HG03280 (cell line): ENCODE results near the gene LEO1.

ENCODE experiments used
- ATAC-seq: cut with Tn5 transposase; IDR thresholded peaks from one replicate; pipeline ENCODE4 v1.9.1; 2021; ENCODE audit warnings: mild to moderate bottlenecking, moderate library complexity; ENCODE audit not compliant: unreplicated experiment

The LEO1 gene

DNA sequence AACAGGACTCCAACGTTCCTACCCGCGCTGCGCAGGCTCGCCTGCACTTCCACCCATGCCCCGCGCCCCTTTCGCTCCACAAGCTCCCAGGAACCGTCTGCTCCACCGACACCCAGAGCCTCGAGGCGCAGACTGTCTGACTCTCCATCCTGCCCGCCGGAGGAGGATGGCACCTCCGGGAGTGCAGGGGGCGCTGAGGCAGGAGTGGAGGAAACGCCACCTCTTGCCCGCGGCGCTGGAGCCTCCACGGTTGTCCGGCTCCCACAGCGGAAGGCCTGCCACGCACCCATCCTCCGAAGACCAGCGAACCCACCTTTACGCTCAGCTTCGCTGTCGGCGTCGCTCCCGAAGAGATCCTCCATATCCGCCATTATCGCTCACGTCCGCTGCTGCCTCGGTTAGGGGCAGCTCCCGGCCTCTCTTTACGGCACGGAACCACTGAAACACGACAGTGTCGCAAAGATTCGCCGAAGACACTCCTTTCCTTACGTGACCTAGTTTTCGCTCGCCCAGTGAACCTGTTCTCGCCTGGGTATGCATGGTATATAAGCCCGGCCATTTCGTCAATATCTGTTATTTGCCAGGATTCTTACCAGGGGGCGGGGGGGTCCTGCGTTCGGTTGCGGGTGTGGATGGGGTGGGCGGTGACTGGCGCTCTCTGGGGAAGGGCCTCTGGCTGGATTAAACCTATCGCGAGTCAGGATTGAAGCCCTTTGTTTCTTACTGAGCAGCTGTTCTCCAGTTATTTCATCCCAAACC is at the start of gene LEO1:
TSS of gene LEO1 (minus strand) at position 404 of the 759 bp plus-strand sequence. CDS start at position 371, 33 bp downstream.
- ATAC-seq = peak; percentile 86

DNA sequence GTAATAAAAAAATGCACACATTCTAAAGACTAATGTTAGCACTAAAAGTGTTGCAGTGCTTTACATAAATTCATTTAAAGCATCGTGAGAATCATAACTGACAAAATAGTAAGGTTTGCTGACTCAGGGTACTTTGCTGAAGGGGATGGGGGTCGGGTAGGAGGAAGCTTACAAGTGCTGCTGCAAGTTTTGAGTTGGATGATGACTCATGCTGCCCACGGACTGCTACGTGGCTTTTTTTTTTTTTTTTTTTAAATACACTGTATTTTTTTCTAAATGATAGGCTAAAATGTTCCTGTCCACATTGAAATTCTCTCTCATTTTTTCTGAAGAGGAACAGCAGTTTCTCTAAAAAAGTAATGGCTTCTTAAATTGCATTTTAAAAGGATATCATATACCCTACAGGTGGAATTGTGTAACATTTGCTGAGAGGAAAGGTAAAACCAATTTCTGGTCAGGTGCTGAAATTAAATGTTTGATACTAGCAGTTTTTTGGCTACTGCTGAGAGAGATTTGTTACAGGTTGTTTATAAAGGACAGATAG is 49.6 kb upstream of the LEO1 start:
- no peak for ATAC-seq

DNA sequence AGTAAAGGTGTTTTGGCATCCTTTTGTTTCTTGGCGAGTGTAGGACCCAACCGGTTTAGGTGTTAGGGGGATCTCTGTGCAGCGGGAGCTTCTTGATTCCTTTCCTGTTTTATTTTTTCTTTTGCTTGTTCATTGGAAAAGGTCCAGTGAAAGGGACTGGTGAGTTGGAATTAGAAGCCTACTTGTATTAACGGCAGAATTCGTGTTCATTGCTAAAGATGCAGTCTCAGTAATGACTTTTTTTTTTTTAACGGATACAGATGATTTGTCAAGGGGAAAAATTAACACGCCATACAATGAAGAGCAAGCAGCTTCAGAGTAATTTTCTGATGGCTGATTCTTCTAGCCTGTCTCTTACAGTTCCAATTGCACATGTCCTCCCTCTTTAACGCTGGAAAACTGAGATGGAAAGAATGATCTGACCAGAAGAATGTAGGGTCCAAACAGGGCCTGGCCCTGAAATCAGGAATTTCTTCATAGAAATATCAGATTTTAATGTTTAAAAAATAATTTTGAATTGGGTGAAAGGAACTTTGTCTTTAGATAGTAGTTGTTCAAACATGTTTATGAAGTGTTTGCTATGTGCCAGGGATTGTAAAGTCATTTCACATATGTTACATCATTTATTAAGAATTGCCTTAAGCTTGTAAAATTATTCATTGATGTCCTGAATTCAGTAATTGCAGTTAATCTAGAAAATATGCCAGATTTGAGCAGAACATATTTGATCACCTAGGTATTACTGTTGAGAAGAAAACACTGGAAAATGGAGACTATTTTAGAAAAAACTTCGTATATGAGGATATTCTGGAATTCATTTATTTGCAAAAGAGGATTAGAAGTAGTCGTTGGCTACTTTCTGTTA is 48.9 kb upstream of the LEO1 start:
- ATAC-seq = no peak

DNA sequence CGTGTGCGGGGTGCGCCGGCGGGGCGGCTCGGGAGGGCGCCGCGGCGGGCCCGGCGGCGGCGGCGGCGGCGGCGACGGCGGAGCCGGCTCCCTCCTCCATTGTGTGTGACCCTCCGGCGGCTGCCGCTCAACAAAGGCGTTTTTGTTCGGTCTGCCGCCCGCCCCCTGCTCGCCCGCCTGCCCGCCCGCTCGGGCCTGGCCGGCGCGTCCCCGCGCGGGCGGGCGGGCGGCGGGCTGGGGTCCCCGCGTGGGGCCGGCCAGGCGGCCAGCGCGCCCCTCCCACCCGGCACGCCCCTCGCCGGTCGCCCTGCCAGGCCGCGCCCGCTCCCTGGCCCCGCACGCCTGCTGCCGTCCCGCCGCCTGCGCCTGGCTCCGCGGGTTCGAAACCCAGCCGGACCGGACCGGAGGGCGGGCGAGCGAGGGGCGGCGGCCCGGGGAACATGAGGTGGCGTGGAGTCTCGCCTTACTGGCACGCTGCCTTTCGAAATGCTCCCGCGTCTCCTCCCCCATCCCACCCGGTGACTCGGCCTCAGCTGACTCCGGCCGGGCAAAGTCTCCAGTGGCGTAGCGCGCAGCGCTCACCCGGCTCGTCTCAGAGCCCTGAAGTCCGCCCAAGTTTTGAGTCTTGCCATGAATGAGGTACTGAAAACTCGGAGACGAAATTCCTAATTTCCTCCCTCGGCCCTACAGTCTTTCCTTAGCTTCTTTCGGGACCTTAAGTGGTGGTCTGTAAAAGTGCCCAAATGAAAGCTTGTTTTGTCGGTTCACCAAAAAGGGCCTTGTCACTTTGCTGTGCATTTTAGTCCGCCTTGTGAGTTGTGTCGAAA is 48.0 kb upstream of the LEO1 start:
- peak; percentile 45 for ATAC-seq

DNA sequence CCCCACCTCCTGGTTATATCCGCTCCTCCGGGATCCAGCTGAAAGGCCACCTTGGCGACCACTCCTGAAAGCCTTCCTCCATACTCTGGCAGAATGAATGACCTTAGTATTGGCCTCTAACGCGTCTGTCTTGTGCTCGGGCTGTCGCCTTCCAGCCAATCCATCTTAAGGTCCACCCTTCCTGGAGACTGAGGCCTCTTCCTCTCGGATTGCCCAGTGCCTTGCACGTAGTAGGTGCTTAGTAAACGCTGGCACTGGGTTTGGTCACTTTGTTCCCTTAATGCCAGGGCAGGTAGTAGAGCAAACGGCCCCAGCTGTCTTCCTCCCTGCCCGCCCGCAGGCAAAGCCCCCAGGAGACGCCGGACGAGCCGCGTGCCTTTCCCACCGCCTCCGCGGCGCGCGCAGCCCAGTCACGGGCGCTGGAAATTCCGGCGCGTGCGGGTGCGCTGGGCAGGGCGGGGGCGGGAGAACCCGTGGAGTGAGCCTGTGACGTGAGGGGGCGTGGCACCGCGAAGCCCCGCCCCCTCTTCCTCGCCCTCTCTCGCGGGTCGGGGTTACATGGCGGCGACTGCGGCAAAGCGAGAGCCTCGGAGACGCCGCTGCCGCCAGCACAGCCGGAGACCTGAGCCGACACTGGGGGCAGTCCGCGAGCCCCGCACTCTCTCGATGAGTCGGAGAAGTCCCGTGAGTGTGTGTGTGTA is 47.3 kb upstream of the LEO1 start, which contains the start of gene MAPK6:
TSS of gene MAPK6 (plus strand) at position 527 of the 701 bp plus-strand sequence. CDS start 27,242 bp downstream, outside the sequence.
- peak; percentile 77 for ATAC-seq

DNA sequence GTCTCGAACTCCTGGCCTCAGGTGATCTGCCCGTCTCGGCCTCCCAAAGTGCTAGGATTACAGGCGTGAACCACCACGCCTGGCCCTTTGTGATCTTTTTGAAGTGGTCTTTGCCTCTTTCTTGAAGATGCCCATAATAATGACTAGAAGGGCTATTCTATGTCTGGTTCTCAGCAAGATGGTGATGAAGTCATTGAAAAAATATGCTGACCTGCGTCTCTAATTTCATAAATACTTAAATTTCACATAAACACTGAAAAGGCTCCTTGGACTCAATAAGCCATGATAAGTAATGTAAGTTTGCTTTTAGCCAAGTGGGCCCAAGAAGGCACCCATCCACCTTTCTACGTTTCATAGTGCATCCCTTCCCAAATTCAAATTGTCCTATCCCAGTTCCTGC is 46.7 kb upstream of the LEO1 start:
- ATAC-seq = no peak

DNA sequence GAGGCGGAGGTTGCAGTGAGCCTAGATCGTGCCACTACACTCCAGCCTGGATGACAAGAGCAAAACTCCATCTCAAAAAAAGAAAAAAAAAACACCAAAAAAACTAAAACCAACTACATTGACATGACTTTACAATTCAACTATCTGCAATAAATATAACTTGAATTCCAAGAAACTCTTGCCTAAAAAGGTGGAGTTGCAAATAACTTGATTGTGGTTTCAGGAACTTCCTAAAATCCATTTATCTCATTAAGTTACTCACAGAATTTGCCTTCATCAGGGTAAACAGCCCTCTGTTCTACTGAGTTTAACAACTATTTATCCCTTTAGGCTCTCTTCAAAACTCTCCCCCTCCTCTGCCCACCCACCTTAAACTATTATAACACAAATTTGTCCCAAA is 44.7 kb upstream of the LEO1 start:
- no peak for ATAC-seq

DNA sequence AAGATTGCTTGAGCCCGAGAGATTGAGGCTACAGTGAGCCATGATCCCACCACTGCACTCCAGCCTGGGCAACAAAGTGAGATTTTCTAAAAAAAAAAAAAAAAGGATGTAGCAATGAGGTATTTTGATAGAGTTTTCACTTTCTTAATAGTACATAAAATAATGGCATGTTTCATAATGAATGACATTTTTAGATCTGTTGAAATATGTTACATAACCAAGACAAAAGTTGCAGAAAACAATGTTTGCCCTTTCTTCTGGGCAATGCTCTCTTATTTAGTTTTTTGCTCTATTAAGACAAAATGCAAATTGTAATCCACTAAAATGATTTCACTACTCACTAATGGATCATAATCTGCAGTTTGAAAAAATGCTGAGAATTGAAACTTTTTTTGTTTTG is 43.0 kb upstream of the LEO1 start:
- no peak for ATAC-seq

DNA sequence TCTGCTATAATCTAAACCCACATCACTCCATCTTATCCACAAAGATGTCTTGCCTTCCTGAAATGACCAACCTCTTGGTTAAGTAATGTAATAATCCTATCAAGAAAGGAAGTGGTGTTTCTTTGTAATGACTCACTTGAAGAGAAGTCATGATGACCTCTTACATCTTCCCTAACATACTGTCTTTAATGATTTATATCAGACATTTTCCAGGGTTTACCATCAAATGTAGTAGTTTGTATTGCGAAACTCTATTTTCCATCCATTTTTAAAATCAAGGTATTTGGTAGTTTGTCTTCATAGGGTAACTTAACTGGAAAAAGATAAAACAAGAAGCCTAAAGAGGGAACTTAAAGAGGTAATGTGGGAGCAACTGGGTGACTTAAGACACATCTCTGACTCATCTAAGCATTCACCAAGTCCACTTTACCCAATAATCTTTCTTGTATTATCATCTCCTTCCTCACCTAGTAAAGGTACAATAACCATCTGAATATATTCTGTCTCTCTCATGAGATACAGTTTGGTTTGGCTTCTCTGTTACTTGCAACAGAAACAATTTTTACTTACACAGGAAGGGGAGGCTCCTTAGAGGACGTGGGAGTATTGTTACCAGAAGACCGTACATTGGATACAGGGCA is 41.7 kb upstream of the LEO1 start:
- ATAC-seq = no peak

DNA sequence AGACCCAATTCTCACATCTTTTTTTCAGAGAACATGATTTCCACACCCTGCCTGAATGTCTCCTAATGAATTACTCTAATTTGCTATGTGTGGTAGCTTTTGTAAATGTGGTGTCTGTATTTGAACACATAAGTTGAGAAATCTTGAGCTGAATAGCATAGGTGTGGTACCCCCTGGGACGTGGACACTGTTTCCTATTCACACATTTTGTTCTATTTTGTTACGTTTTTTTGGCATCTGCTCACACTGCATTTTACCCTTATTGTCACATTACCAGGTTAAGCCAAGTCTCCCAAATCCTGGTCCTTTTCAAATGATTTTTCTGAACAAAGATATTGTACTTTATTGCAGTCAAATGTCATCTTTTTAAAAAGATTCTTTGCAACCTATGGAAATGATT is 40.6 kb upstream of the LEO1 start:
- ATAC-seq = no peak

DNA sequence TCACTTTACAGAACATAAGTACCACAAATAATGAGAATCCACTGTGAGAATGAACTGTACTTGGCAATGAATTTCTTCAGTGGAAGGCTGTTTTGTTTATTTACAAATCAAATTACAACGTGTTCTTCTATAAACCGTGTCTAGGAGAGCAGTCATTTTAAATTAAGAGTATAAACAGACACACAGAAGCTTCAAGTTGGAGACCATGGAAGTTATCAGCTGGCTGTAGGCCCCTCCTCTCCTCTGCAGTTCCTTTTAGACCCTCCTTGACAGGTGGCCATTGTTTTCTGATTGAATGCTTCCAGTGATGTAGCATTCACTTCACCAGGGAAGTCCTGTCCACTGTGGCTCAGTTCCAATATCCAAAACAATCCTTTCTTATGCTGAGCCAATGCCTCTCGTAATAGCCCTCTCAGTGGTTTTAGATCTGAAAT is 40.1 kb upstream of the LEO1 start:
- no peak for ATAC-seq

DNA sequence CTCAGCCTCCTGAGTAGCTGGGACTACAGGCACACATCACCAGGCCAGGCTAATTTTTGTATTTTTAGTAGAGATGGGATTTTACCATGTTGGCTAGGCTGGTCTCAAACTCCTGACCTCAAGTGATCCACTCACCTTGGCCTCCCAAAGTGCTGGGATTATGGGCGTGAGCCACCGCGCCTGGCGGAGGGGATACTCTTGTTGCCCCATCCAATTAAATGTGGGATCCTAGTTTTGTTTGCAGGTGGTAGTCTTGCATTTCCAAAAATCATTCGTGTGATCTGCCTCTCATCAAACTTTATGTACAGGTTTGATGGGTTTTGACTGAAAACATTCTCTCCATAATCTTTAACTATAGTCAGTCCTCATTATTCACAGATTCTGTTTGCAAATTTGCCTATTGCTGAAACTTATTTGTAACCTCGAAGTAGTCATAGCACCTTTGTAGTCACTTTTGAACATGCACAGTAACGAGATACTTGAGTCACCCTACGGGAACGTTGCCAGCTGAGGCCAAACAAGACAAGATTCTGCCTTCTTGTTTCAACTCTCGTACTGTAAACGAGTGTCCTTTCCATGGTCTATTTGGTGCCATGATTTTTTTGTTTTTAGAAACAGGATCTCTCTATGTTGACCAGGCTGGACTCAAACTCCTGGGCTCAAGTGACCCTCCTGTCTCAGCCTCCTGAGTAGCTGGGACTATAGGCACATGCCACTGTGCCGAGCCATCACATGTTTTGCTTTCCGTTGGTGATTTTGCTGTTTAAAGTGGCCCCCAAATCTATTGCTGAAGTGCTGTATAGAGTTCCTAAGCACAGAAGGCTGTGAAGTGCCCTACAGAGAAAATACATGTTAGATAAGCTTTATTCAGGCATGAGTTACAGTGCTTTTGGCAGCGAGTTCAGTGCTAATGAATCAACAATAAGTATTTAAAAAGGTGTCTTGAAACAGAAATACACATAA is 39.3 kb upstream of the LEO1 start:
- no peak for ATAC-seq

DNA sequence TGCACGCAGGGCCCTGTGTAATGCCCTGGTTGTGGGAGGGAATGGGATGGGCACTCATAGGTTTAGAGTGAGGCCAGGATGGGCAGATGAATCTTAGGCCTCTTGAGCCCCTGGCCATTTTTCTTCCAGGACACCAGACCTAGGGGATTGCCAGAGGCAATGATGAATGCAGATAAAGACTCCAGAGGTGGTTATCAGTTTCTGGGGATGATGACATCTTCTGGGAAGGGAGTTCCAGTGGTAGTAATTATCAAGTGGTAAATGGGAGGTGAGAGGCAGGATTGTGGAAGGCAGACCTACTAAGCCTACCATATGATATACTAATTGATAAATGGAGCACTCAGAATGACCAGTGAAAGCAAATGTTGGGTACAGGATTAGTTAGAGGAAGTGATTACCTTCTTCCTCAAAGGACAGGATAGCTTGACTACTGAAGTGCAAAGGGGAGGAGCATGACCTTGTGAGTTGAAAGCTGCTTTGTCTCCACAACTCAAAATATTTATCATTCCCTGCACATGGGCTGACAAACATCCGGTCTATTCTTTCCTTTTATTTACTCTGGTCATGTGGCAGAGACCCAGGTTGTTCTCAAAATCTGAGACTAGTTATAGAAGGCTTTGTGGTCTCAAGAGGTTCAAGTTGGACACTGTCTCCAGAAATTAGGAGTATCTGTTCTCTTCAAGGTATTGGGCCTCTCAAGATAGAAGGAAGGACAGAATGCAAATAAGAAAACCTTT is 37.3 kb upstream of the LEO1 start:
- no peak for ATAC-seq

DNA sequence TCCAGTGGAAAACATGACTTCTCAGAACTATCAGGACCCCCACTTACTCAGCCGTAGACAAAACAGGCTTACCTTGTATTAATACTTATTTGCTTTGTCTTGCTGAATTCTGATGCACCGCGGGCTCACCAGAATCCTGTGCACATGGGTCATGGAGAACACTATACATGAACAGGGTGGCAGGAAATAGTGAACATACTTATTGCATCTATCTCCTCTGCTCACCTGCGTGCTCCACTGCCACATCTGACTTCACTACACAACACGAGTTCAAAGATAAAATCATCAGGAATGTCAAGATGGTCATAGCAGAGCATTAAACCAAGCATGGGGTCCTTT is 36.8 kb upstream of the LEO1 start:
- ATAC-seq = no peak

DNA sequence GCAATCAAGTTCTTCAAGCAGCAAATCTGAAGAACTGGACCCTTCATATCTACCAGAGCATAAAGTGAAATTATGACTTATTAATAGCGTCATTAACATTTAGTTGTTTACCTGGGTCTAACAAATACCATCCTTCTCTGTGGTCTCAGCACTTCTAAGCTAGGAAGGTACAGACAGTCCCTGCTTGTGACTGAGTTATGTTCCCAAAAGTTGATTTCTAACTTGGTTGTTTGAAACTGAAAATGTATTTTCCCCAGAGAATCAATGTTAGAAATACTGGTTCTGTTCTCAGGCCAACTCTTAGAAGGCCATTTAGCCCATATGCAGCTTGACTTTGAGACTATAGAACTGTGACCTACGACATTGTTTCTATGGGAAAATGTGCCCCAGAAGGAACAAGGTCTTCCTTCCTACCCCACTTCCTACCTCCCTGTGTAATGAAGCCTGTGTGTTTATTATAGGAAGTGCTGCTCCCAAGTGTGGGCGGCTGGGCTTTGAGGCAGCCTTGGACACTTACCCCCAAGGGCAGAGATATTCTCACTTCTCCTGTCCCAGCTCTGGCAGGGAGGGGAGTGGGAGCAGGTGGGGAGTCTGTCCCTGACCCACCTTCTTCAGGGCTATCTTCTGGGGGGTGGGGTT is 35.2 kb upstream of the LEO1 start:
- ATAC-seq = peak; percentile 35

DNA sequence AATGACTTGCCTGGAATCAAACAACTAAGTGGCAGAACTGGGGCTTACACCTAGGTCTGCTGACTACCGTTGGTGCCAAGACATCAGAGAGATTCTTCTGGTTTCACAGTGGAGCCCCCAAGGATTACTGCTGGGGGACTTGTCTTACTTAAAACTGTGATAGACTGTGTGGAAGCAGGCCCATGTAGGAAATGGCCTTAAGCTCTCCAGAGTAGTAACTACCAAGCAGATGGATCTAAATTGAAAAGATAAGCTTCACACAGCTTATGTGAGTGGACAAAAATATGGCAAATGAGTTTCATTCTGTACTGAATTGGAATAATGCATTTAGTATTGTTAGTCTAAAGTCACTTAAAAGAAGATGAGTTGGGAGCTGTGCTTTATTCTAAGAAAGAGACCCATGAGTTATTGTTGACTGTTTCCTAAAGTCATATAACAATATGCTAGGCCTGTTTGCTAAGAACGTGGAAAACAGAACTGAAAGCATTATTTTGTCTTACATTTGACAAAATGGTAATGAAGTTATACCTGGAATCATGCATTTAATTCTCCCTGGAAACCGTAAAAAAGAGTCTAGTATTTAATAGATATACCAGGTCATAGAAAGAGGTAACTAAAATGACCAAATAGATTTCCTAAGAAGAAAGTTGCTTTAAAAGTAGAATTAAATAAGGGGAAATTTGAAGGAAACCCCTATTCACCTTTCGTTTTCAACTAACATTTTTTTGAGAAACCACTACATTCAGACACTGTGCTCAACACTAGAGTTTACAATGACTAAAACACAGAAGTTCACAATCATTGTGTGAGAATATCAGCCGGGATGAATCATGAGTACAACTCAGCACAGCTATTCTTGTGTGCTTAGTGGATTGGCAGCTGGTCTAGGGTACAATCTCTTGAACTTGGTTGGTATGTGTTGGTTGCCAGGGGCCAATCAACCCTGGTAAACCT is 34.4 kb upstream of the LEO1 start:
- ATAC-seq = peak; percentile 65
